GM18858 (cell line): ENCODE data around the gene SRP9.

ENCODE experiments used
- ATAC-seq: cut with Tn5 transposase; IDR thresholded peaks from one replicate; pipeline ENCODE4 v1.9.1; 2021; ENCODE audit not compliant: unreplicated experiment

SRP9 gene

GRCh38 chr1:225777583-225778336 is at the start of gene SRP9:
TSS of gene SRP9 (plus strand) at chr1:225777826. CDS start at chr1:225777941, 115 bp downstream.
- peak; percentile 99 for ATAC-seq

- no peak for ATAC-seq
Observed at GRCh38 chr1:225731491-225731890, 46.1 kb upstream of the SRP9 start.

GRCh38 chr1:225733254-225733653 is 44.4 kb upstream of the SRP9 start:
- no peak for ATAC-seq

- no peak for ATAC-seq
Observed at GRCh38 chr1:225735252-225736149, 42.1 kb upstream of the SRP9 start.

GRCh38 chr1:225736437-225737098 is 41.1 kb upstream of the SRP9 start:
- ATAC-seq = no peak

- no peak for ATAC-seq
Observed at GRCh38 chr1:225737161-225737560, 40.5 kb upstream of the SRP9 start.

- no peak for ATAC-seq
Observed at GRCh38 chr1:225737866-225738265, 39.8 kb upstream of the SRP9 start.

GRCh38 chr1:225738763-225739162 is 38.9 kb upstream of the SRP9 start:
- no peak for ATAC-seq

- ATAC-seq = no peak
Observed at GRCh38 chr1:225739542-225740107, 38.0 kb upstream of the SRP9 start.

GRCh38 chr1:225744745-225745144 is 32.9 kb upstream of the SRP9 start:
- no peak for ATAC-seq

GRCh38 chr1:225745273-225745672 is 32.4 kb upstream of the SRP9 start:
- no peak for ATAC-seq

- ATAC-seq = no peak
Observed at GRCh38 chr1:225746361-225747179, 31.1 kb upstream of the SRP9 start.

GRCh38 chr1:225747566-225747965 is 30.1 kb upstream of the SRP9 start:
- no peak for ATAC-seq

GRCh38 chr1:225748529-225748928 is 29.1 kb upstream of the SRP9 start:
- ATAC-seq = no peak

- ATAC-seq = no peak
Observed at GRCh38 chr1:225749706-225750105, 27.9 kb upstream of the SRP9 start.

GRCh38 chr1:225750420-225750819 is 27.2 kb upstream of the SRP9 start:
- no peak for ATAC-seq

- no peak for ATAC-seq
Observed at GRCh38 chr1:225750875-225751824, 26.5 kb upstream of the SRP9 start.

- ATAC-seq = no peak
Observed at GRCh38 chr1:225752245-225752644, 25.4 kb upstream of the SRP9 start.

- no peak for ATAC-seq
Observed at GRCh38 chr1:225754940-225755641, 22.5 kb upstream of the SRP9 start.
